KMS-11 (cell line): ENCODE measurements around the gene TSSK3.

Experiments
- H2AFZ ChIP-seq: fragments of 200-600 bp; sonication (generic); 2 replicates; pipeline ENCODE4 v1.6.1; 2016; ENCODE audit warnings: antibody characterized with exemption, mixed run types, low read depth
- H3K27ac ChIP-seq: fragments of 200-600 bp; sonication (generic); 2 replicates; pipeline ENCODE4 v1.6.1; 2016; ENCODE audit warnings: mild to moderate bottlenecking, mixed run types
- H3K27me3 ChIP-seq: fragments of 200-600 bp; sonication (generic); 2 replicates; pipeline ENCODE4 v1.6.1; 2017; ENCODE audit warnings: mild to moderate bottlenecking, low read depth, mixed run types, moderate library complexity; ENCODE audit not compliant: insufficient read depth
- H3K36me3 ChIP-seq: fragments of 200-600 bp; sonication (generic); 2 replicates; pipeline ENCODE4 v1.6.1; 2017; ENCODE audit warnings: mild to moderate bottlenecking, mixed run types; ENCODE audit not compliant: insufficient read depth
- H3K4me1 ChIP-seq: fragments of 200-600 bp; sonication (generic); 2 replicates; pipeline ENCODE4 v1.6.1; 2016; ENCODE audit warnings: mild to moderate bottlenecking, low read depth, mixed run types; ENCODE audit not compliant: poor library complexity, severe bottlenecking
- H3K4me2 ChIP-seq: fragments of 200-600 bp; sonication (generic); 2 replicates; pipeline ENCODE4 v1.7.0; 2016; ENCODE audit warnings: mild to moderate bottlenecking, mixed run types
- H3K4me3 ChIP-seq: fragments of 200-600 bp; sonication (generic); IDR thresholded peaks from 2 replicates; pipeline ENCODE4 v1.6.1; 2017; ENCODE audit warnings: low read depth, low read length, mixed read lengths; ENCODE audit not compliant: insufficient read depth
- H3K79me2 ChIP-seq: fragments of 200-600 bp; sonication (generic); 2 replicates; pipeline ENCODE4 v1.6.1; 2016; ENCODE audit warnings: low read depth, mixed run types; ENCODE audit not compliant: insufficient read depth
- H3K9ac ChIP-seq: fragments of 200-600 bp; sonication (generic); 2 replicates; pipeline ENCODE4 v1.6.1; 2016; ENCODE audit warnings: mild to moderate bottlenecking, mixed run types
- H4K20me1 ChIP-seq: fragments of 200-600 bp; sonication (generic); 2 replicates; pipeline ENCODE4 v1.6.1; 2016; ENCODE audit warnings: mild to moderate bottlenecking, mixed run types; ENCODE audit not compliant: insufficient read depth
- CTCF ChIP-seq: fragments of 200-600 bp; sonication (generic); conservative IDR thresholded peaks from 2 replicates; pipeline ENCODE4 v1.6.1; 2017; ENCODE audit warnings: low read depth, mild to moderate bottlenecking, antibody characterized with exemption, low read length, moderate library complexity, mixed read lengths

TSSK3 gene

GRCh38 chr1:32400876-32401631, 38.7 kb downstream of the TSSK3 start:
- peak overlapping the region; percentile 25; the same call in 1 of the 2 replicates for H3K4me2 ChIP-seq
- H3K4me1 ChIP-seq: peaks cover 4% of the 10 kb centered on the region
- H4K20me1 ChIP-seq: no peaks in the 10 kb centered on the region
- H3K27ac ChIP-seq: no peak overlapping the region
- no peaks in the 10 kb centered on the region for H3K36me3 ChIP-seq
- no peaks in the 10 kb centered on the region for H3K79me2 ChIP-seq
- H3K4me3 ChIP-seq: no peak overlapping the region
- TF ChIP-seq CTCF: peak; percentile 87
- peak overlapping the region; percentile 64; the same call in 1 of the 2 replicates for H2AFZ ChIP-seq
- no peak overlapping the region for H3K9ac ChIP-seq
- no peaks in the 10 kb centered on the region for H3K27me3 ChIP-seq

GRCh38 chr1:32404946-32405345, 42.6 kb downstream of the TSSK3 start:
- Histone ChIP-seq H3K36me3 (no peaks in the 10 kb centered on the region), H3K9ac (no peak overlapping the region), H3K4me3 (no peak overlapping the region), H3K79me2 (no peaks in the 10 kb centered on the region), H2AFZ (no peak overlapping the region), H3K4me2 (no peak overlapping the region), H3K4me1 (peaks cover 4% of the 10 kb centered on the region), H4K20me1 (no peaks in the 10 kb centered on the region), H3K27ac (no peak overlapping the region), H3K27me3 (no peaks in the 10 kb centered on the region)
- TF ChIP-seq CTCF: no peak

DNA sequence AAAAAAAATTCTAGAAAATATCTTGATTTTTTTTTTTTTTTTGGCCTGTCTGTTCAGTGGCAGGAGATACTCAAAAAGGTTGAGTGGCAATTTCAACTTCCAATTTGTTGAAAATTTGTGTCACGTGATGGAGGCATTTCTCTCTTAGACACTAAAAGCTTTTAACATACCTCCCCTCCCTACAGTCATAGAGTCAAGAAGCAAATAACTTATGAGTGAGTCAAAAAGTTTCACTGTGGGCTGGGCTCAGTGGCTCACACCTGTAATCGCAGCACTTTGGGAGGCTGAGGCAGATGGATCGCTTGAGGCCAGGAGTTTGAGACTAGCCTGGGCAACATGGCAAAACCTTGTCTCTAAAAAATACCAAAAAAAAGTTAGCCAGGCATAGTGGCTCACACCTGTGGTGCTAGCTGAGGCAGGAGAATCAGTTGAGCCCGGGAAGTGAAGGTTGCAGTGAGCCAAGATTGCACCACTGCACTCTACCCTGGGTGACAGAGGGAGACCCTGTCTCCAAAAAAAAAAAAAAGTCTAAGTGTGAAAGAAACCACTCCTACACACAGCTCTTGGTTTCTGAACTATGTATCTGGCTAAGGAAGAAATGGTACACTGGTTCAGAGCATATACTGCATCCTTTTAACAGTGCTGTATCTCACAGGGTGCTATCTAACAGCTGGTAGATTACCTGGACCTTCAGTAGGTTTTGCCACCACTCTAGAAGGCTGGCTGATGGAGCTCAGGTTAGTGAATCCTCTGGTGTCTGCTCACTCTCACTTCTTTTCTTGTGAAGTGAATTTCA, 43.5 kb downstream of the TSSK3 start:
- Histone ChIP-seq H3K4me1 (peaks cover 4% of the 10 kb centered on the region), H2AFZ (no peak overlapping the region), H3K4me2 (no peak overlapping the region), H3K9ac (no peak overlapping the region), H3K27me3 (no peaks in the 10 kb centered on the region), H4K20me1 (no peaks in the 10 kb centered on the region), H3K4me3 (no peak overlapping the region), H3K36me3 (no peaks in the 10 kb centered on the region), H3K79me2 (no peaks in the 10 kb centered on the region), H3K27ac (no peak overlapping the region)
- no peak for TF ChIP-seq CTCF

GRCh38 chr1:32406629-32407111, 44.3 kb downstream of the TSSK3 start:
- no peaks in the 10 kb centered on the region for H3K27me3 ChIP-seq
- no peak overlapping the region for H3K27ac ChIP-seq
- no peak overlapping the region for H3K9ac ChIP-seq
- H3K4me1 ChIP-seq: no peaks in the 10 kb centered on the region
- H4K20me1 ChIP-seq: no peaks in the 10 kb centered on the region
- no peak overlapping the region for H3K4me3 ChIP-seq
- no peak for TF ChIP-seq CTCF
- no peaks in the 10 kb centered on the region for H3K36me3 ChIP-seq
- no peak overlapping the region for H2AFZ ChIP-seq
- H3K79me2 ChIP-seq: no peaks in the 10 kb centered on the region
- H3K4me2 ChIP-seq: no peak overlapping the region
